ENCODE measurements around the gene RMDN3.

The RMDN3 gene

DNA sequence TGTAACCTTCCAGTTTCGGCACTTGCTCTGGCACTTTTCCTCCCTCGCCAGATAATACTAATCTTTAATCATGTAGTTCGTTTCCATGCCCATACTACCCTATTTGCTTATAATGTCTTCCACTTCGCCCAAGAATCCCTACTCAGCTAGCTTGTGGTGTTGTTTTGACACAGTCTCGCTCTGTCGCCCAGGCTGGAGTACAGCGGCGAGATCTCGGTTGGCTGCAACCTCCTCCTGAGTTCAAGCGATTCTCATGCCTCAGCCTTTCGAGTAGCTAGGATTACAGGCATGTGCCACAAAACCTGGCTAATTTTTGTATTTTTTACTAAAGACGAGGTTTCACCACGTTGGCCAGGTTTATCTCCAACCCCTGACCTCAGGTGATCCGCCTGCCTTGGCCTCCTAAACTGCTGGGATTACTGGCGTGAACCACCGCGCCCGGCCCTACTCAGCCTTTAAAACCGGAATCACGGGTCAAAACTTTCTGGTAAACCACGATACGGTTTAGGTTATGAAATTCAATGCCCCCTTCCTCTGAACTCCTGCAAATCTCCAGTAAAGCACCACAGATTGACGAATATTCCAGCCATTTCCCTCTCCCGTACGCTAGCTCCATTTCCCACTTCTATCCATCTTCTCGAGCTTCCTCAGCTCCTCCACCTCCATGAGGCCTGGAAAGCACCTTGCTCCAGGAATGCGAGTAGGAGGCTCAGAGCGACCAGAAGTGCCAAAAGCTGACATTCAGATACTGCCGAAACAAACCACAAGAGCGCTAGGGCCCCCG is 61.0 kb downstream of the RMDN3 start:
- peak; percentile 0 for DNase-seq

- DNase-seq, result no peak
Observed at GRCh38 chr15:40691737-40692136, 63.3 kb downstream of the RMDN3 start.

GRCh38 chr15:40688932-40689799 is 65.9 kb downstream of the RMDN3 start:
- no peak for DNase-seq
